HTERT RPE-1 (cell line): ENCODE data around the gene GATD1.

ENCODE experiments used
- in situ Hi-C: fragments of 300-500 bp; cut with MboI; formaldehyde crosslinking; loops from 4 replicates; pipeline ENCODE4 v1.14.3; 2020; ENCODE audit warnings: low sequenced_read_pairs

The GATD1 gene

GRCh38 chr11:796565-797295 is 19.4 kb upstream of the GATD1 start:
- in situ Hi-C loops: no loop called here

GRCh38 chr11:795634-796564 is 18.6 kb upstream of the GATD1 start:
- in situ Hi-C loops: no loop called here

GRCh38 chr11:794766-795633 is 17.7 kb upstream of the GATD1 start:
- in situ Hi-C loops: no loop called here

GRCh38 chr11:794013-794765 is 16.9 kb upstream of the GATD1 start:
- in situ Hi-C loops: no loop called here

- in situ Hi-C loops: no loop called here
Measured at GRCh38 chr11:793556-793955, 16.3 kb upstream of the GATD1 start.

GRCh38 chr11:792873-793272 is 15.6 kb upstream of the GATD1 start:
- in situ Hi-C loops: no loop called here

- in situ Hi-C loops: no loop called here
Measured at GRCh38 chr11:792535-792821, 15.2 kb upstream of the GATD1 start.

GRCh38 chr11:791658-792534 is 14.6 kb upstream of the GATD1 start:
- in situ Hi-C loops: no loop called here

- in situ Hi-C loops: no loop called here
Measured at GRCh38 chr11:790721-791564, 13.7 kb upstream of the GATD1 start.

- in situ Hi-C loops: no loop called here
Measured at GRCh38 chr11:789943-790342, 12.7 kb upstream of the GATD1 start, which contains the start of gene CEND1. TSS of gene CEND1 (minus strand) at chr11:790090. CDS start at chr11:788576, 1,514 bp downstream.

GRCh38 chr11:788953-789940 is 12.0 kb upstream of the GATD1 start:
- in situ Hi-C loops: no loop called here

- in situ Hi-C loops: no loop called here
Measured at GRCh38 chr11:788009-788640, 10.8 kb upstream of the GATD1 start.

GRCh38 chr11:787084-787675 is 9.9 kb upstream of the GATD1 start:
- in situ Hi-C loops: no loop called here

- in situ Hi-C loops: no loop called here
Measured at GRCh38 chr11:786235-787083, 9.2 kb upstream of the GATD1 start.

GRCh38 chr11:783581-784015 is 6.3 kb upstream of the GATD1 start:
- in situ Hi-C loops: no loop called here
